Tongue (tissue), 2 donors: ENCODE data around the gene IL1B. TPM values are rescaled to one million over a fixed set of nuclear protein-coding genes. Genes with fewer than 3 reads are reported as not detected.

Experiments
- DNase-seq: peaks from one replicate; pipeline ENCODE4 v3.0.0-alpha.2; 2015
- total RNA-seq: library from RNA; depleted of rRNA; stranded (reverse); fragments of >200 nt; gene quantifications from one replicate; pipeline ENCODE4 v1.2.3, GENCODE V29; 2014

IL1B gene
- total RNA-seq, 1 donor from 2014 or later = 0.21 TPM

- no peak for DNase-seq
Measured at GRCh38 chr2:112803691-112804521, 32.7 kb downstream of the IL1B start.

GRCh38 chr2:112800881-112801583, 35.5 kb downstream of the IL1B start:
- DNase-seq = no peak

GRCh38 chr2:112798979-112799975, 37.3 kb downstream of the IL1B start:
- DNase-seq = no peak

- no peak for DNase-seq
Measured at GRCh38 chr2:112796486-112796885, 40.1 kb downstream of the IL1B start.

GRCh38 chr2:112795774-112796173, 40.8 kb downstream of the IL1B start:
- DNase-seq = peak; percentile 34

GRCh38 chr2:112794841-112795240, 41.7 kb downstream of the IL1B start:
- DNase-seq = no peak

- DNase-seq = peak; percentile 15
Measured at GRCh38 chr2:112794131-112794733, 42.3 kb downstream of the IL1B start.

GRCh38 chr2:112793449-112793978, 43.1 kb downstream of the IL1B start:
- no peak for DNase-seq

GRCh38 chr2:112792419-112792818, 44.2 kb downstream of the IL1B start:
- no peak for DNase-seq

GRCh38 chr2:112791693-112792230, 44.8 kb downstream of the IL1B start:
- DNase-seq = no peak

- DNase-seq = no peak
Measured at GRCh38 chr2:112791019-112791418, 45.6 kb downstream of the IL1B start.

- DNase-seq = no peak
Measured at GRCh38 chr2:112790305-112790704, 46.3 kb downstream of the IL1B start.

GRCh38 chr2:112789186-112789585, 47.4 kb downstream of the IL1B start:
- no peak for DNase-seq

- DNase-seq = no peak
Measured at GRCh38 chr2:112788653-112789052, 47.9 kb downstream of the IL1B start.

- DNase-seq = no peak
Measured at GRCh38 chr2:112787729-112788393, 48.7 kb downstream of the IL1B start.

- no peak for DNase-seq
Measured at GRCh38 chr2:112787294-112787693, 49.3 kb downstream of the IL1B start.

GRCh38 chr2:112784199-112785189, 52.1 kb downstream of the IL1B start, which contains the start of gene IL1A:
TSS of gene IL1A (minus strand) at chr2:112784493. CDS start at chr2:112783770, 723 bp downstream.
- peak; percentile 14 for DNase-seq

GRCh38 chr2:112783187-112783714, 53.3 kb downstream of the IL1B start:
- no peak for DNase-seq

GRCh38 chr2:112782234-112782799, 54.3 kb downstream of the IL1B start:
- no peak for DNase-seq
